ENCODE data around the gene C1QL1.

C1QL1 gene

DNA sequence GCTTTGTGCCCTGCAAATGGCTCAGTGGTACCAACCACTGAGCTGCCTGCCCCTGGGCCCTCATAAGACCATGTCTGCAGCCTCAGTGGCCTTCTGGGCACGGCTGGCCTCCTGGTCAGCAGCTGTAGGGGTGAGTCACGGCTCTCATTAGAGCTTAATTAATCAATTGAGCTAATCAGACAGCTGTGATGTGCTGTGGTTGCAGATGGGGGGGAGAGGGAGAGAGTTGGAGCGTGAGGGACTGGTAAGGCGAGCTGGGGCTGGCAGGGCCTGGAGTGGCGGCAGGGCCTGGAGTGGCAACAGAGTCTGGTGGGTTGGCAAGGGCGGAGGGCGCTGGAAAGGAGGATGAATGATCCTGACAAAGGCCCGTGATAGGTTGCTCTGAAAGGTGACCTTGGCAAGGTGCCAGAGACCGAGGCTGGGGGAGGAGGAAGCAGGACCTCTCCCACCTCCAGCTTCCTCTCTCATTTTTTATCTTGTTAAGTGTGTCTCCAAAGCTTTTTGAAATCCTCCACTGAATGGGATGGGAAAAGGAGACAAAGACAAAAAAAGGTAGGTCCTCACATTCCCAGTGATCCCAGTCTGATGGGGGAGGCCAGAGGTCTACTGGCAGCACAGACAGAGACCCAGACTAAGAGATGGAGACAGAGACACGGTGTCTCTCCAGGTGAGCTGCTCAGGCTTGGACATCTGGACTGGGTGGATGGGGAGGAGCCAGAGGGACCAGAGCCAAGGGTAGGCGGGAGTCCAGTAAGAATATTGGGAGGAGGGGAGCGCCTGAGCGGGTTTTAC lies 41.8 kb upstream of the C1QL1 start:
- TF ChIP-seq, protein P1, sequence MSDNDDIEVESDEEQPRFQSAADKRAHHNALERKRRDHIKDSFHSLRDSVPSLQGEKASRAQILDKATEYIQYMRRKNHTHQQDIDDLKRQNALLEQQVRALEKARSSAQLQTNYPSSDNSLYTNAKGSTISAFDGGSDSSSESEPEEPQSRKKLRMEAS (IDR thresholded peaks at IDR 0.05; ENCODE audit: low read depth, low read length): no peak
- no peak for TF ChIP-seq MYC (IDR thresholded peaks at IDR 0.05; ENCODE audit: low read depth, low read length)
- TF ChIP-seq POLR2A (IDR thresholded peaks at IDR 0.05; ENCODE audit: extremely low read depth, insufficient read length): no peak
- TF ChIP-seq, protein P2, sequence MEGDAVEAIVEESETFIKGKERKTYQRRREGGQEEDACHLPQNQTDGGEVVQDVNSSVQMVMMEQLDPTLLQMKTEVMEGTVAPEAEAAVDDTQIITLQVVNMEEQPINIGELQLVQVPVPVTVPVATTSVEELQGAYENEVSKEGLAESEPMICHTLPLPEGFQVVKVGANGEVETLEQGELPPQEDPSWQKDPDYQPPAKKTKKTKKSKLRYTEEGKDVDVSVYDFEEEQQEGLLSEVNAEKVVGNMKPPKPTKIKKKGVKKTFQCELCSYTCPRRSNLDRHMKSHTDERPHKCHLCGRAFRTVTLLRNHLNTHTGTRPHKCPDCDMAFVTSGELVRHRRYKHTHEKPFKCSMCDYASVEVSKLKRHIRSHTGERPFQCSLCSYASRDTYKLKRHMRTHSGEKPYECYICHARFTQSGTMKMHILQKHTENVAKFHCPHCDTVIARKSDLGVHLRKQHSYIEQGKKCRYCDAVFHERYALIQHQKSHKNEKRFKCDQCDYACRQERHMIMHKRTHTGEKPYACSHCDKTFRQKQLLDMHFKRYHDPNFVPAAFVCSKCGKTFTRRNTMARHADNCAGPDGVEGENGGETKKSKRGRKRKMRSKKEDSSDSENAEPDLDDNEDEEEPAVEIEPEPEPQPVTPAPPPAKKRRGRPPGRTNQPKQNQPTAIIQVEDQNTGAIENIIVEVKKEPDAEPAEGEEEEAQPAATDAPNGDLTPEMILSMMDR (IDR thresholded peaks at IDR 0.05; ENCODE audit: low read depth, low read length): no peak
- DNase-seq (ENCODE audit: low read depth): no peak
- H3K4me3 ChIP-seq (ENCODE audit: low read depth, low read length): no peak overlapping the region

DNA sequence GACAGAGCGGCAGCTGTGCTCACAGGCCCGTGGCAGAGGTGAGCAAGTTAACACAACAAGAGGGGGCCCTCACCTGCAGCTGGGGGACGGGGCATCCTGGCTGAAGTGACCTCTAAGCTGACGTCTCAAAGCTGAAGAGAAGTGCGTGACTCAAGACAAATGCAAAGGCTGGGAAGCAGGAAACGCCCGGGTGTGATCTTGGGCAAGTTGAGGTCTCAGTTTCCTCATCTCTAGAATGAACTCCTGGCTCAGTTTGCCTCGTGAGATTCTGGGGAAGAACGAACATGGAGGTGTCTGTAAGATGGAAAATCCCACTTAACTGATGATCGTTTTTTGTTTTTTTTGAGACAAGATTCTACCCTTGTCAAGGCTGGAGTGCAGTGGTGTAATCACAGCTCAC lies 40.1 kb upstream of the C1QL1 start:
- no peak overlapping the region for H3K4me3 ChIP-seq (ENCODE audit: low read depth, low read length)
- peak; percentile 50 for DNase-seq (ENCODE audit: low read depth)
- TF ChIP-seq, protein P1 (IDR thresholded peaks at IDR 0.05; ENCODE audit: low read depth, low read length): no peak
- TF ChIP-seq MYC (IDR thresholded peaks at IDR 0.05; ENCODE audit: low read depth, low read length) (no peak), POLR2A (IDR thresholded peaks at IDR 0.05; ENCODE audit: extremely low read depth, insufficient read length) (no peak)
- TF ChIP-seq, protein P2 (IDR thresholded peaks at IDR 0.05; ENCODE audit: low read depth, low read length): no peak

DNA sequence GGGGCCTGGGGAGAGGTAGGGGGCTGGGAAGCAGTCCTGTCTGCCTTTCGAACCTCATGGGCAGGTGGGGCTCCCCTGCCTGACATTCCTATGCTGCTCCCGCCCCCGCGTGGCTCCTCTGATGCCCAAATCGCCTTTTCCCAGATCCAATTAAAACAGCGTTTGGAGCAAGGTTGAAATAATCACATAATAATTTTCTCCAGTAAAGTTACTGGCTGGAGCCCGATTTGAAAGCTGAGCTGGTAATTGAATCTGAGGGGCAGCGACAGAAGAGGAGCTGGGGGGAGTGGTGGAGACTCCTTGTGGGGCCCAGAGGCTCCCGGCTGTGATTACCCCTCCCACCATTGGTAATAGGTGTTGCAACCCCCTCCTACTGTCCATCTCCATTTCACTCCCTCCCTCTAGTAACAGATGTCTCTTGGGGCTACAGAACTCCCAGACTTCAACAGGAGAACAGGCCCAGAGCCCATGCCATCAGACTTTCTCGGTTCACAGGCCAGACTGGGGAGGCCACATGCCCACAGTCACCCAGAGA lies 38.9 kb upstream of the C1QL1 start:
- DNase-seq (ENCODE audit: low read depth): peak; percentile 32
- TF ChIP-seq, protein P1 (IDR thresholded peaks at IDR 0.05; ENCODE audit: low read depth, low read length): no peak
- TF ChIP-seq, protein P2 (IDR thresholded peaks at IDR 0.05; ENCODE audit: low read depth, low read length): no peak
- H3K4me3 ChIP-seq (ENCODE audit: low read depth, low read length): no peak overlapping the region

DNA sequence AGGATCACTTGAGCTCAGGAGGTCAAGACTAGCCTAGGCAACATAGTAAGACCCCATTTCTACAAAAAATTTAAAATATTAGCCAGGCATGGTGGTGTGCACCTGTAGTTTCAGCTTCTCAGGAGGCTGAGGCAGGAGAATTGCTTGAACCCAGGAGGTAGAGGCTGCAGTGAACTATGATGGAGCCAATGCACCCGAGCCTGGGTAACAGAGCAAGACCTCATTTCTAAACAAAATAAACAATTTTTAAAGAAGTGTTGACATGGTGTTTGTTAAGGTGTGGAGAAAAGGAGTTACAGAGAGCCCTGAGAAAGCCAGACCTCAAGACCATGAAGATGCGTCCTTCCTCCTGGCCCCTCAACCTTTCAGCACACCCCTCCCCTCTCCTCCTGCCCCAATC lies 37.6 kb upstream of the C1QL1 start:
- H3K4me3 ChIP-seq (ENCODE audit: low read depth, low read length): no peak overlapping the region
- TF ChIP-seq, protein P2 (IDR thresholded peaks at IDR 0.05; ENCODE audit: low read depth, low read length): no peak
- no peak for TF ChIP-seq MYC (IDR thresholded peaks at IDR 0.05; ENCODE audit: low read depth, low read length)
- TF ChIP-seq, protein P1 (IDR thresholded peaks at IDR 0.05; ENCODE audit: low read depth, low read length): no peak
- TF ChIP-seq POLR2A (IDR thresholded peaks at IDR 0.05; ENCODE audit: extremely low read depth, insufficient read length): no peak
- no peak for DNase-seq (ENCODE audit: low read depth)

DNA sequence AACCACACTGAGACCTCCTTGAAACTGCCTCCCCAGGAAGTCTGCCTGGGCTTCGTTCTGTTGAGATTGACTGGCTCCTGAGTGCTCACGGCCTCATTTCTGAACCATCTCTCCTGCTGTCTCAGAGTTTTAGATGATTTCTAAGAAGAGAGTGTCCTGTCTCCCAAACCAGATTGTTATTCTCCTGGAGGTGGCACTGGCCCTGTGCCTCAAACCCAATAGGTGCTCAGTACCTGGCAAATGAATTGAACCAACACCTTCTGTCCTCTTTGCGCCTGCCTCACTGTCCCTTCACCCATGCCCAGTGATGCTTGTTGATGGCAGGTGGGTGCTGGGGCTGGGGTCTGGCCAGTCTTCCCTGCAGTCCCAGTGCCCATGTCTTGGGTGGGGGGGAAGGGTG lies 36.3 kb upstream of the C1QL1 start:
- TF ChIP-seq MYC (IDR thresholded peaks at IDR 0.05; ENCODE audit: low read depth, low read length): no peak
- TF ChIP-seq POLR2A (IDR thresholded peaks at IDR 0.05; ENCODE audit: extremely low read depth, insufficient read length): no peak

DNA sequence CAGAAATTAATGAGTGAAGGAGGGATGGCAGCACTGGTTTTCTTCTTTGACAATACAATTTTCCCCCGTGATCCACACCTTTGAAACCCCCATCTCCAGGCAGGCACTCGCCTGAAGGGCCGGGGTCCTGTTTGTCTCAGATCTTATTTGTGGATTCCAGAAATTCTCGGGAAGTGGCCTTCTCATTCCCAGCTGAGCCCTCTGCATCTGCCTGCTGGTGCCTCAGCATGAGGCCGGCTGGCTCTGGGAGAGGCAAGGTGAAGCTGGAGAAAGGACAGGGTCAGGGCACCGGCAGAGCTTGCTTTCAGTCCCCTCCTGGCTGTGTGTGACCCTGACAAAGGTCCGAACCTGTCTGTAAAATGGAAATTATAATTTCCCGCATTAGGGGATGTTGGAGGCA lies 35.8 kb upstream of the C1QL1 start:
- TF ChIP-seq, protein P2 (IDR thresholded peaks at IDR 0.05; ENCODE audit: low read depth, low read length): no peak
- TF ChIP-seq MYC (IDR thresholded peaks at IDR 0.05; ENCODE audit: low read depth, low read length) (no peak), POLR2A (IDR thresholded peaks at IDR 0.05; ENCODE audit: extremely low read depth, insufficient read length) (no peak)
- TF ChIP-seq, protein P1 (IDR thresholded peaks at IDR 0.05; ENCODE audit: low read depth, low read length): no peak
- no peak overlapping the region for H3K4me3 ChIP-seq (ENCODE audit: low read depth, low read length)
- DNase-seq (ENCODE audit: low read depth): no peak

More for the DNA sequence above, 36.3 kb upstream of the C1QL1 start:
- DNase-seq (ENCODE audit: low read depth): no peak
- H3K4me3 ChIP-seq (ENCODE audit: low read depth, low read length): no peak overlapping the region
